ENCODE measurements around the gene HS3ST3A1.

DNA sequence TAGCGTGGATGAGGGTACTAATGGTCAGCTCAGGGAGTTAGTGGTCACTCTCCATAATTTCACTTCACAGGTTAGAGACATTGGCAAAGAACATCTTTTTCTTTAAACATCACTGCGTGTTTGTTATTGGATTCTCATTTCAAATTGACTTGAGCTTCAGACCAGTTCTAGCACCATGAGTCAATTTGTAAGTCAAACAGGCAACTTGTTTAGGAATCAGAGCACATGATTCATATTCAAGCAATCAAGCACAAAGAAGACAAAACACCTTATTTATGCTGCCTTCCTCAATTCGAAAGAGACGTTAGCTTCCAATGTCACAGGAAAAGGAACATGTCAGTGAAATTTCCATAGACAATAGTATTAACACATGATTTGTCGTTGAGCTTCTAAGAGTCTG is 62.3 kb downstream of the HS3ST3A1 start:
- TF ChIP-seq, protein P1, sequence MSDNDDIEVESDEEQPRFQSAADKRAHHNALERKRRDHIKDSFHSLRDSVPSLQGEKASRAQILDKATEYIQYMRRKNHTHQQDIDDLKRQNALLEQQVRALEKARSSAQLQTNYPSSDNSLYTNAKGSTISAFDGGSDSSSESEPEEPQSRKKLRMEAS (IDR thresholded peaks at IDR 0.05), result no peak
- no peak for TF ChIP-seq RAD21 (IDR thresholded peaks at IDR 0.05)
